ENCODE results near the gene RER1. TPM values are rescaled to one million over a fixed set of nuclear protein-coding genes. Genes with fewer than 3 reads are reported as not detected.

Gene RER1, protein sequence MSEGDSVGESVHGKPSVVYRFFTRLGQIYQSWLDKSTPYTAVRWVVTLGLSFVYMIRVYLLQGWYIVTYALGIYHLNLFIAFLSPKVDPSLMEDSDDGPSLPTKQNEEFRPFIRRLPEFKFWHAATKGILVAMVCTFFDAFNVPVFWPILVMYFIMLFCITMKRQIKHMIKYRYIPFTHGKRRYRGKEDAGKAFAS
- 102 and 105 TPM in 2 replicates for total RNA-seq

DNA sequence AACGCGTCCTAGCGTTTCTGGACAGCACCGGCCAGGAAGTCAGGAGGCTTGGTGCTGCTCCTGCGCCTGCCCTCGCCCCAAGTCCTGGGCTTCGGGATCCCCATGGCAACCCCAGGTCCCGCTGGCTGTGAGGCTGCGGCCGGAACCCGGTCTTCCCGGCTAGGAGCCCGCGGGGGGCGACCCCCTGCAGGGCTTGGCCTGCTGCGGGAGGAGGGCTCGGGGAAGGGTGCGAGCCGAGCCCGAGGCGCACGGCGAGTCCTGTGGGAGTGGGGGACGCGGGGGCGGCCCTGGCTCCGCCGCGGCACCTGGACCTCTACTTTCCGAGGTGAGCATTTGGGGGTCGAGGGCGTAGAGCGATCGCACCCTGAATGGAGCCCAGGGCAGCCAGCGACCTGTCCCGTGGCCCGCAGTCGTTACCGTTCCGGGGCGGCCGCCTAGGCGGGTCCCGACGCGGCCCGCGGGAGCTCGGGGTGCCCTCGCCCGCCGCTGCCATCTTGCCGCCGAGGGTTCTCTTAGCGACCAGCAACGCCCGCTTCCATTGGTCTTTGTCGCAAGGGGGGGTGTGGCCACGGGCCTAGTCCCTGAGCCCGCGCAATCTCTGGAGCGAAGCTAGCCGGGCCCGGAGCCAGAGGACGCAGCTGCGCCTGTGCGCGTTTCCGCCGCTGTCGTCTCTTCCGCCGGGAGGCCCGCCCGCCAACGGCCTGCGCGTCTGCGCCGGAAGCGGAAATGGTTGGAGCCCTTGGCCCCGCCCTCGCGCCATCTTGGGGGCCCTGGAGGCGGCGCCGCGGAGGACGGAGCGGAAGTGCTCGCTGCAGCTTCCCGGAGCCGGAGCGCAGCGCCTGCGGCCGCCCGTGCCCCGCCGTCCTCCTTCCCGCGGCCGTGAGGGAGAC lies at the start of gene RER1, which contains the start of gene MORN1:
RER1 (plus strand) TSS at position 801 of the 890 bp plus-strand sequence. CDS start 3,950 bp downstream, outside the sequence.
MORN1 (minus strand) TSS at position 514 of the 890 bp plus-strand sequence; CDS start at position 493, 21 bp downstream.
- CTCF ChIA-PET, result interaction anchor here (0.8 to 2.8 kb wide), 6 partner anchors 10 to 196 kb away, joined by 3 to 24 read pairs (median 3); partner anchors contain the start of gene FAAP20
- intact Hi-C loops (cut with micrococcal nuclease), result loop anchor here (1.0 to 5.0 kb wide), 11 partner anchors 10 to 1511 kb away; partner anchors contain the start of genes C1orf174, CALML6, PANK4 and PEX10
- H3K4me1 Mint-ChIP-seq, result peaks cover 52% of the 10 kb centered on the region

DNA sequence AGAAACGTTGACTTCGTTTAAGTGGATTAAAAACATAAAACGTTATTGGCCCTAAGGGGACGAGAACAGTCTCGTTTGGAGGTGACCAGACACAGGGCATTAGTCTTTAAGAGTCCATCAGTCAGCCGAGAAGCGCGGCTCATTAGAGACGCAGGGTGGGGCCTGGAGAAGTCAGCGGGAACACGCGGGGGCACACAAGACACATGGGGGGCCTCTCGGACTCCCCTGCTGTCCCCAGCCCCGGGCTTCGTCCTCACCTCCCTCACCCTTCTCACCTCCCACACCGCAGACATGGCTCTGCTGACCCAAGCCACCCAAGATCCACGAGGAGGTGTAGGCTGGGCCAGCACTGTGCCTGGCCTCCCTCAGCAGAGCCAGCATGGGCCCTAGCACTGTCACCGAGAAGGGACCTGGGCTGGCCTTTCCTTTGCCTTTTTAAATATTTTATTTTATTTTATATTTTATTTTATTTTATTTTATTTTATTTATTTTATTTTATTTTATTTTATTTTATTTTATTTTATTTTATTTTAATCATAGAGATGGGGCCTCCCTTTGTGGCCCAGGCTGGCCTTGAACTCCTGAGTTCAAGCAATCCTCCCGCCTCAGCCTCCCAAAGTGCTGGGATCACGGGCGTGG lies 49.1 kb upstream of the RER1 start:
- Mint-ChIP-seq H3K27ac (no peak overlapping the region), H3K4me1 (no peaks in the 10 kb centered on the region), H3K27me3 (no peaks in the 10 kb centered on the region), H3K4me3 (no peak overlapping the region), H3K36me3 (ENCODE audit: low read depth) (no peaks in the 10 kb centered on the region), H3K9me3 (no peaks in the 10 kb centered on the region)
- DNase-seq, result no peak
- ATAC-seq (ENCODE audit: low read depth), result no peak
- TF ChIP-seq, protein P1, sequence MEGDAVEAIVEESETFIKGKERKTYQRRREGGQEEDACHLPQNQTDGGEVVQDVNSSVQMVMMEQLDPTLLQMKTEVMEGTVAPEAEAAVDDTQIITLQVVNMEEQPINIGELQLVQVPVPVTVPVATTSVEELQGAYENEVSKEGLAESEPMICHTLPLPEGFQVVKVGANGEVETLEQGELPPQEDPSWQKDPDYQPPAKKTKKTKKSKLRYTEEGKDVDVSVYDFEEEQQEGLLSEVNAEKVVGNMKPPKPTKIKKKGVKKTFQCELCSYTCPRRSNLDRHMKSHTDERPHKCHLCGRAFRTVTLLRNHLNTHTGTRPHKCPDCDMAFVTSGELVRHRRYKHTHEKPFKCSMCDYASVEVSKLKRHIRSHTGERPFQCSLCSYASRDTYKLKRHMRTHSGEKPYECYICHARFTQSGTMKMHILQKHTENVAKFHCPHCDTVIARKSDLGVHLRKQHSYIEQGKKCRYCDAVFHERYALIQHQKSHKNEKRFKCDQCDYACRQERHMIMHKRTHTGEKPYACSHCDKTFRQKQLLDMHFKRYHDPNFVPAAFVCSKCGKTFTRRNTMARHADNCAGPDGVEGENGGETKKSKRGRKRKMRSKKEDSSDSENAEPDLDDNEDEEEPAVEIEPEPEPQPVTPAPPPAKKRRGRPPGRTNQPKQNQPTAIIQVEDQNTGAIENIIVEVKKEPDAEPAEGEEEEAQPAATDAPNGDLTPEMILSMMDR (IDR thresholded peaks at IDR 0.05), result no peak
- CTCF ChIA-PET, result no interaction called here
- intact Hi-C loops (cut with micrococcal nuclease), result no loop called here
- POLR2A ChIA-PET, result no interaction called here

More for the DNA sequence above, at the start of gene RER1, which contains the start of gene MORN1:
- Mint-ChIP-seq H3K4me3 (peak within 1 kb of the TSS; percentile 88), H3K27ac (peak within 1 kb of the TSS; percentile 68), H3K9me3 (no peaks in the 10 kb centered on the region), H3K27me3 (no peaks in the 10 kb centered on the region), H3K36me3 (ENCODE audit: low read depth) (peaks cover 35% of the 10 kb centered on the region)
- ATAC-seq (ENCODE audit: low read depth), result peak; percentile 94
- peak; percentile 96 for DNase-seq
- TF ChIP-seq, protein P1 (IDR thresholded peaks at IDR 0.05), result no peak
- POLR2A ChIA-PET, result interaction anchor here (0.5 to 2.8 kb wide), 28 partner anchors 10 to 784 kb away, joined by 3 to 39 read pairs (median 5); partner anchors contain the start of genes FAAP20, PANK4 and TNFRSF14

DNA sequence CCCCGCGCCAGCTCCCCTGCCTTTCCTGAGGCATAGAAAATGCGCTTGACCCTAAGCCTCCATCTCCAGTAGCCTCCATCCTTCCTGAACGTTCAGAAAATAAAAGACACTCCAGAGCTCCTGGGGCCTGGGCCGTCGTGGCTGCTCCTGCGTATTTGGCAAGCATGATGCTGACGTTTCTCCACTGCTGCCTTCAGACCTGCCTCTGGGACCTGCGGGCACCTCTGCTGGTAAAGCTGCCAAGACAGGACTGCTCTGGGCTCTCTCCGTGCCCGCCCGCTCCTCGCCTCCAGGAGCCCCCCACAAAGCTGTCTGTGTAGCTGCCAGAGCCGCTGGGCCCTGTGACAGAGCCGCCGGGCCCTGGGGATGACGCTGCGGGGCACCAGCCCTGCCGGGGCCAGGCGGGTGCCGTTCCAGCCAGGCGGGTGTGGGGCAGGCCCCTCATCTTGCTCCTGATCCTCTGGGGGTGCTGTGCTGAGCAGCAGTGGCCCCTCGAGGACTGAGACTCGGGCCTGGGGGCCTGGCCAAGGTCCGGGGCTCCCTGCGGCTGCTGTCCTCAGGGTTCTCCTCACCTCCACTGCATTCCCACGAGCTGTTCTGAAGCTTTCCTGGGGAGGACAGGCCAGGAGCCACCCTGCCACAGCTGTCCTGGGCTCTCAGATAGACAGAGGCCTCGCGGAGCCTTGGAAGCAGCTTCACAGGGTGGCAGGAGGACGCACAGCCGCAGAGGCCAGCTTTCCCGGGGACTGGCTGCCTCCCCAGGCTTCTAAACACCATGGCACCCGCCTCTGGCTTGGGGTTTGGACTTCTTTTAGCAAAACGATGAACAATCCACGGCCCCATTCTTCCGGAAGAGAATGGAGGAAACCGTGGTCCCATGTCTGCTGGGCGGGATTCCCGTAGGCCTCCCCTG lies 48.4 kb upstream of the RER1 start:
- POLR2A ChIA-PET, result no interaction called here
- TF ChIP-seq, protein P1 (IDR thresholded peaks at IDR 0.05), result no peak
- H3K4me1 Mint-ChIP-seq, result no peaks in the 10 kb centered on the region
- H3K27ac Mint-ChIP-seq, result no peak overlapping the region
- CTCF ChIA-PET, result no interaction called here
- H3K27me3 Mint-ChIP-seq, result no peaks in the 10 kb centered on the region
- intact Hi-C loops (cut with micrococcal nuclease), result no loop called here
- no peak for ATAC-seq (ENCODE audit: low read depth)
- no peaks in the 10 kb centered on the region for H3K36me3 Mint-ChIP-seq (ENCODE audit: low read depth)
- no peaks in the 10 kb centered on the region for H3K9me3 Mint-ChIP-seq
- DNase-seq, result no peak
- no peak overlapping the region for H3K4me3 Mint-ChIP-seq

DNA sequence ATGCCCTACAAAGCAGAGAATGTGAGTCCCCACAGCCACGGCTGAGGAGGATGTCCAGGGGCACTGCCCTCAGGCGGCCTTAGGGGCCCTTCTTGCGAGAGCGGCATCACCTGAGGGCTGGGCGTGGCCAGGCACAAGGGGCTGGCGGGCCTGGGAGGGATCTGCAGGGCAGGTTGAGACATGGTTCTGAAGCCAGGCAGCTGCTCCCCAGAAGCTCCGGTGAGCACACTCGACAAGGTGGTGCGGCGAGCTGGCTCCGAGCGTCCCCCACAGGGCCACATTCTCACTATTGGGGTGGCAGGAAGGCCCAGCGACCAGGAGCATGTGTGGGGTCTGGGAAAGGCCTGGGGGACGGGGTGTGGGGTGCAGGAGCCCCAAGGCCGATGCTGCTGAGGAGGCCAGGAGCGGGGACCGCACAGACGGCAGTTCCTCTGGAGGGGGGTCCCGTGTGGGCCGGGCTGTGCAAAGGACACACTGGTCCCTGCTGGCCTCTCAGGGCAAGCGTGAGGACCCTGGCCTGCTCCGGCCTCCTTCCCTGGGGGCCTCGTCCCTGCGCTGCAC lies 47.4 kb upstream of the RER1 start:
- no peak for DNase-seq
- CTCF ChIA-PET, result no interaction called here
- no peaks in the 10 kb centered on the region for H3K9me3 Mint-ChIP-seq
- TF ChIP-seq, protein P1 (IDR thresholded peaks at IDR 0.05), result no peak
- POLR2A ChIA-PET, result no interaction called here
- intact Hi-C loops (cut with micrococcal nuclease), result no loop called here
- H3K4me1 Mint-ChIP-seq, result no peaks in the 10 kb centered on the region
- H3K4me3 Mint-ChIP-seq, result no peak overlapping the region
- no peaks in the 10 kb centered on the region for H3K27me3 Mint-ChIP-seq
- no peak for ATAC-seq (ENCODE audit: low read depth)
- H3K27ac Mint-ChIP-seq, result no peak overlapping the region
- H3K36me3 Mint-ChIP-seq (ENCODE audit: low read depth), result no peaks in the 10 kb centered on the region
